Stimulated activated CD4-positive, alpha-beta T cell treated with anti-CD3 and anti-CD28 coated beads, Interleukin-2, amount 100 ng/mL, for 4 hours (primary cell): ENCODE measurements around the gene TCTN2.

Experiments used
- DNase-seq: peaks from one replicate; pipeline ENCODE4 v3.0.0-alpha.2; 2020; ENCODE audit warnings: low read depth

TCTN2 gene

DNA sequence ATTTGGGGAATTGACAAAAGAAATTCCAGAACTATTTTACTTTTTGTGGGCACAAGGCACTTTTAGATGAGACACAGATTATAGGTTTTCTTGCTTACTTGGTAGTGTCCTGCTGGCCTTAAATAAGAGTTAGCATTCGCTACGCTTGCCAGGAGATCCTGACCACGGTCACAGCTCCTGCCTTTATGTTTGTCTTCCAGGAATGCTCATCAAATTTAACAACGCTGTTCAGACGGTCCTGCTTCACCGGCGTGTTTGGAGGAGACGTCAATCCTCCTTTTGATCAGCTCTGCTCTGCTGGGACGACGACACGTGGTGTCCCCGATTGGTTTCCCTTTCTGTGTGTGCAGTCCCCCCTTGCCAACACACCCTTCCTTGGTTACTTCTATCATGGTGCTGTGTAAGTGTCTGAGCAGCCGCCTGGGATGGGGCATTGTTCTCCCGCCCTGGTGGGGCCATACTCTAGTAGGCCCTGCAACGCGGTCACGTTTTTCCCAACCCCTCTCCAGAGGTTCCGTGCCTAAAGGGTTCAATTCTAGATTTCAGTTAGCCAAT is 15.8 kb downstream of the TCTN2 start:
- DNase-seq: no peak

DNA sequence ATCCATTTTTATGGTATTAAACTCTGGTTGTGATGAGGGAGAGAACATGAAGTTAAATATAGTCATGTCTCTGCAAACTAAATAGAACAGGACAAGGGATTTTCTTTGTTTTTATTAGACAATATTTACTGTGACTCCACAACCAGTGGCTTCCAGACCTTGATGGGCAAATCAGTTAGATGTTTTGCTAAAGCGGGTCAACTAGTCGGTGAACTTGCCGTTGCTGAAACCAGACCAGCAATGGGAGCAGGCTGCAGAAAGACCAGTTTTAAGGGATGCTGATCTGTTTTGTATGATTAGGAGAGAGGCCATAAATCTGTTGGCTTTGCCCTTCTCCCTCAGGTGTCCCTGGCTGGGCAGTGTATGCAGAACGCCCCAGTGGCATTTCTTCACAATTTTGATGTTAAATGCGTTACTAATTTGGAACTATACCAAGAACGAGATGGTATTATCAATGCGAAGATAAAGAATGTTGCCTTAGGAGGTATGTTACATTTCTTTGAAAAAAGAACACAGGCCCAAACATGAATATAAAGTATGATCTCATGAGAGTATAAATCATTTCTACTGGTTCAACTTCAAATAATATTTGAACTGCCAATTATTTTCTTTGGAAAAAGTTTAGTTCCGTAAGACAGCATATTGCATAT is 19.4 kb downstream of the TCTN2 start:
- DNase-seq: no peak

DNA sequence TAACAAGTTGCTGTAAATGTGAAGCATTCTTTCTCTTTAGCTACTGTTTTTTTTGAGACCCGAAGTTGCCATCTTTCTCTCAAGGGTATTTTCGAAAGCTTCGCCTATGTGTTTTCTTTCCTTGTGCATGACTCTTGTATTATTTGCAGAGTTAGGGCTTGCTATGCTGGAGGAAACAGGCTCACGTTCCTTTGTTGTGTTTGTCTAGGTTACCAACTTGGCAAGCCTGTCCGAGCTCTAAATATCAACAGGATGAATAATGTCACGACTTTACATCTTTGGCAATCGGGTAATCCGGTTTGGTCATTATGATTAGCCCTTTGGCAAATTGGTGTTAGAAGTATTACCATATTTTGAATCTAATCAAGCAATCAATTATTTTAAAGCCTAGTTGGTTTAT is 25.3 kb downstream of the TCTN2 start:
- DNase-seq: no peak

DNA sequence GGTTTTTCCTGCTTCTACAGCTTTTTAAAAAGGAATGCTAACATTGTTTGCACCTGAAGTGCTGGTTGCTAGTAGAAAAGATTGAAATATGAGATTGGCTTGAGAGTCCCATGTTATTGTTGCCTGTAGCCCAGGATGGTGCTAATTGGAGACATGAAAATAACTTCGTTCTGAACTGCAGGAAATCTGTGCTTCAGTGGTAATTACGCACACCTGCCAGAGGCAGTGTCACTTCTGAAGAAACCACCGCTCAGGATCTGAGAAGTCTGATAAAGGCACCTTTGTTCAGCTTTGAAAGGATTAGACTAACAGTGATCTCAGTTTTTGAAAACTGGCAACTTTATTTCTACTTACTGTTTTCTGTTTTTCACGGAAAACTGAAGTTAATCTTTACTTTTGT is 25.7 kb downstream of the TCTN2 start:
- DNase-seq: no peak

DNA sequence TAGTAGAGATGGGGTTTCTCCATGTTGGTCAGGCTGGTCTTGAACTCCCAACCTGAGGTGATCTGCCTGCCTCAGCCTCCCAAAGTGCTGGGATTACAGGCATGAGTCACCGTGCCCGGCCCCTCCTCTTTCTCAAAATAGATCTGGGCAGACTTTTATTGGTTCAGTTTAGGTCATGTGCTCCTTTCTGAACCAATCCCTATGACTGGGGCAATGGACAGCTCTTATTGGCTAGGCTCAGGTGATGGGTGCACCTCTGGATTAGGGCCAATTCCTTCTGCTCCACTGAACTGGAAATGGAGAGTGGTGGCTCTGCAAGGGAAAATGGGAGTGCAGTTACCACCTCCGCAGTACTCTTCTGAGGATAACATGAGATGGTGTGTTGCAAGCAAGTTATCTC is 35.0 kb downstream of the TCTN2 start:
- no peak for DNase-seq

DNA sequence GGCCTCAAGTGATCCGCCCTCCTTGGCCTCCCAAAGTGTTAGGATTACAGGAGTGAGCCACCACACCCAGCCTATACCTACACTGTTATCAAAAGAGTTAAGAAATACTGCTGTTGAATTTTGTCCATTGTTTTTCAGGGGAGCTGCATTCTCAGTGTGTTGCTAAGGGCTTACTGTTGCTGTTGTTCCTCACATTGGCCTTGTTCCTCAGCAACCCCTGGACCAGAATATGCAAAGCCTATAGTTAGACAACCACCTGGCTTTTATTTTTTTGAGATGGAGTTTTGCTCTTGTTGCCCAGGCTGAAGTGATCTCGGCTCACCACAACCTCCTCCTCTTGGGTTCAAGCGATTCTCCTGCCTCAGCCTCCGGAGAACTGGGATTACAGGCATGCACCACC is 36.6 kb downstream of the TCTN2 start:
- no peak for DNase-seq

DNA sequence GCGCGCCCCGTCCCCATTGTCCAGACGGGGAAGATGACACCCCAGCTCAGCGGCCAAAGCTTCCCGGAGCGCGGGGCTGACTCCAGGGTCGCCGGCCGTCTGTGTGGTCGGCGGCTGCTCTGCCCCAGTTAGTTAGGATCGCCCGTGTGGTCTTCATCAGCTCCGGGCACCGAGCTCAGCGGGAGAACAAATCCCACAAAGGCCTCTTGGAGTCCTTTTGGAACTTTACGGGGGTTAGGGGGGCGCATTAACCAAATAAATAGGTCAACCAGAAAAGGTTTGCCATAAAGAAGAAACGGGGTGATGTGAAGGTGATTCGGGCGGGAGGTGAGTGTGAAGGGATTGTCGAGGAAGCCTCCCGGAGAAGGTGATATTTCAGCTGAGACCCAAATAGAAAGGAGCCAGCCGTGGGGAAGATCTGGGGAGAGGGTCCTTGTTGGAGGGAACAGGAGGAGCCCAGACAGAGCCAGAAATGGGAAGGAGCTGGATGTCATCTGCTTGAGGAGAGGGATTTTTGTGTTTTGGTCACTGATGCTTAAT is 41.9 kb downstream of the TCTN2 start:
- DNase-seq: no peak

DNA sequence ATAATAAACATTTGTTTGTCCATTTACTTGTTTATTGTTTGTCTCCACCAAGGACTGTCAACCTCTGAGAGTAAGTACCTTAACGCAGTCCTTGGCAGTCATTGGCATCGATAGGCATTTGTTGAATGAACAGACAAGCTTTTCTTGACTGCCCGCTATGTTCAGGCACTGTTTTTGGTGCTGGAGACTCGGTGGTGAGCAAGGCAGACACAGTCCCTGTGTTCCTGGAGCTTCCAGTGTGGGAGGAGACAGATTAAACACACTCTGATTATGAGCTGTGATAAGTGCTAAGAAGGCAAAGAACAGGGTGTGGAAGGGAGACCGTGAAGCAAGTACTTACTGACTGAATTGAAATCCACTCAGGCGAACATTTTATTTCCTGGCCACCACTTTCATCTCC is 42.5 kb downstream of the TCTN2 start:
- no peak for DNase-seq

DNA sequence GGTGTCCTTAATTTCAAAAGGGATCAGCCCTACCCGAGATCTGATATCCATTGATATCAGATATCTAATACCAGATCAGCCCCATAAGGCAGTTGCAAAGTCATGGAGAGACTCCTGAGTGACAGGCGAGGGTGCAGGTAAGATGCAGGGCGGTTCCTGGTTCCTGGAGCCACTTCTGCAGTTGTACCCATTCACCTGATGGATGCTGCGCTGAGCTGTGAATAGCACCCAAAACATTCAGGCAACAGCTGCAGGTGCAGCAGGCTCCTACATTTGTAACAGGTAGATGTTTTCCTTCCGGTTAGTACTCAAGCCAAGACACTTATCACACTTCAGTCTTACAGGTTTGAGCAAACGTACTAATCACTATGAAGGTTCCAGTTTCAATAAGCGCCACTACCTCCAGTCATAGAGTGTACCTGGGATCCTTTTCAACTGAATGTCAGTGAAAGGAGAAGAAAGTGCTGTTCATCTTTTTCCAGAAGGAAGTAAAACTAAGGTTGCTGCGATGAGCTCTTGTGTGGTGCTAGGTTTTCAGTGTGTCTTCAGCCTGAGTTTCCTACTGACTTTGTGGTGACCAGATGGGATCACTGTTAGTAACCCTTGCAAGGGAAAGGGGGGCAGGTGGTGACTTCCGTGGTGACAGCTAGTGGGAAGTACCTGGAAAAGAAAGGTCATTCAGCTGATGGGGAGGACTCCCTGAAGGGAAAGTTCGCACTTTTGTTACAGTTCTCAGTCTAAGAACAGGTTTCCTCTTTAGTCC is 43.1 kb downstream of the TCTN2 start:
- DNase-seq: no peak

DNA sequence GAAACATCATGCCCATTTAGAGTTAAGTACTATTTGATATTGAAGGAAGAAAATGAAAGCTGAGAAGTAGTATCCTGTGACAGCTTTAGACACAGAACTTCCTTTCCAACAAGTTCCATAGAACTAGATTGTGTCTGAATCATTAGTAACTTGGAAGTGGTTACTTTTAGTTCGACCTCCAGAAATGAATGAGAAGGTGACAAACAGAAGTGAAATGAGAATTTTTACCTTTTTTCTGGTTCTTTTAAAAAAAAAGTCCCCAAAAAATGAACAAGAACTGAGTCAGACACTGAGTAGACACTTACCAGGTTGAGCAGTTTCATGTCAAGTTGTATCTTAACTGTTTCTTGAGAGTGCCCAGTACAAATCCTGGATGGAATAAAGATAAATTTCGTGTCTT is 44.3 kb downstream of the TCTN2 start:
- no peak for DNase-seq

DNA sequence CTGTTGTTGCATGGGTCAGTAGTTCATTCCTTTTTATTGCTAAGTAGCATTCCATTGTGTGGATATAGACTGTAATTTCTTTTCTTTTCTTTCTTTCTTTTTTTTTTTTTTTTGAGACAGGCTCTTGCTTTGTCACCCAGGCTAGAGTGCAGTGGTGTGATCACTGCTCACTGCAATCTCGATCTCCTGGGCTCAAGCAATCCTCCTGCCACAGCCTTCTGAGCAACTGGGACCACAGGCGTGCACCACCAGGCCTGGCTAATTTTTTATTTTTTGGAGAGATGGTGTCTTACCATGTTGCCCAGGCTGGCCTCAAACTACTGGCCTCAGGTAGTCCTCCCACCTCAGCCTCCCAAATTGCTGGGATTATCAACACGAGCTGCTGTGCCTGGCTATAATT is 46.4 kb downstream of the TCTN2 start:
- DNase-seq: no peak

DNA sequence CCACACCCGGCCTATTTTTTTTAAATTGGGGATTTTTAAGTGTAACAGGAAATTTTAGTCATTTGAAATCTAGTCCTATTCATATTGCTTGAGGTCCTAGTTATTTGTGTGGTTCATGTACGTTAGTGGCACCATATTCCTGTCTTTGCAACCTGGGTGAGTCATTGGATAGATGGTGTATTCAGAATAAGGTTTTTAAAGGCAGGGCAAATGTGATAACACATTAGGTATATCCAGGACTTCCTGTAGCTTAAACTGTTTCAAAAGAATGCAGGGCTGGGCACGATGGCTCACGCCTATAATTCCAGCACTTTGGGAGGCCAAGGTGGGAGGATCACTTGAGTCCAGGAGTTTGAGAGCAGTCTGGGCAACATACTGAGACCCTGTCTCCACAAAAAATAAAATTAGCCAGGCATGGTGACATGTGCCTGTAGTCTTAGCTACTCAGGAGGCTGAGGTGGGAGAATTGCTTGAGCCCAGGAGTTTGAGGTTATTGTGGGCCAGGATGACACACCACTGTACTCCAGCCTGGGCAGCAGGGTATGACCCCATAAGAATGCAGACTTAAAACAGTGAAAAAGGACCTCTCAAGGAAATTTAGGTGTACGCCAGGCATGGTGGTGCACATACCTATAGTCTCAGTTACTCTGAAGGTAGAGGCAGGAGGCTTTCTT is 49.4 kb downstream of the TCTN2 start:
- DNase-seq: no peak

DNA sequence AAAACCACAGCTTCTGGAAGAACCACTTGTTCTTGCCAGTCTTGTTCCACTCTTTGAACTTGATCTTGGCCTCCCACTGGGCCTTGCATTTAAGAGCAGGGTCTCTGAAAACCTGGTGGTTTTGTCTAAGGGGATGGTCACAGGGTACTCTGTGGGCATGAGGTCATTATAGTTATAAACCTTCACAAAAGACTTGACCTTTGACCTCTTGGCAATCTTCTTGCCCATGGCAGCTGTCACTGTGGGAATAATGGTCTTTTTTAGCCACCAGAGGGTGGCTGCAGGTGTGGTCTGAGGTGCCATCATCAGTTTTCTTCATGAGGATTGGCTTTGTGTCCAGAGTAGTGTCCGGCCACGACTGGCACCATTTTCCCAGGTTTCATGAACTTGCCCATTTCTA is 50.3 kb downstream of the TCTN2 start:
- DNase-seq: no peak

DNA sequence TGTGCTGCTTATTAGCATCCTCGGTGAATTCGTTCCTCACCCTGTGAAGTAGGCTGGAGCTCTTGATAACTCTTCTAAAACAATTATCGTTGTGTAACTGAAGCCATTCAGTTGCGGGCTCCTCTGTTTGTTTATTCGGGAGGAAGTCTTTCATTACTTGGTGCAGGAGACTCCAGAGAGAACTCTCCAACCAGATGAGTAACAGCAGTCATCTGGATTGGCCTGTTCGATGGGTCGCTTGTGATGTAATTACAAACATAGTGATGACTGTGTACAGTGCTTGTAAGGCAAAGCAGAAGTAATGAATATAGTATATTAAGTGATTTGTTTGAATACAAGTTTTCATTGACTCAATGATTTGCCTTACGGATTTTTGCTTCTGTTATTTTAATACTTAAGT is 52.1 kb downstream of the TCTN2 start:
- no peak for DNase-seq

DNA sequence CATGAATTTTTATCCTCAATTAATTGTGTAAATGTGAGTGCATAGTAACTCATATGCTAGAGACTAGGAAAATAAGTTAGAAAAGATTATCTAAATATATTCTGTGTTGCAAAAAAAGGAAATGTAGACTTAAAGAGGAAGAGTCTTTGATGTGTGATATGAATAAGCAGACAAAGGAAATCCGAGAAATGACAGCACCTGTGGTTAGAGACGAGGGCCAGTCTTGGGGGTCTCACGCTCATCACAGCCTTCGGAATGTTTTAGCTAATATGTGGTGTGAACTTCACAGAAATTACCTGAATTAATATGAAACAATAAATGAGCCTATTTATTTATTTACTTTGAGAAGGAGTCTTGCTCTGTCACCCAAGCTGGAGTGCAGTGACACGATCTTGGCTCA is 52.9 kb downstream of the TCTN2 start:
- DNase-seq: no peak

DNA sequence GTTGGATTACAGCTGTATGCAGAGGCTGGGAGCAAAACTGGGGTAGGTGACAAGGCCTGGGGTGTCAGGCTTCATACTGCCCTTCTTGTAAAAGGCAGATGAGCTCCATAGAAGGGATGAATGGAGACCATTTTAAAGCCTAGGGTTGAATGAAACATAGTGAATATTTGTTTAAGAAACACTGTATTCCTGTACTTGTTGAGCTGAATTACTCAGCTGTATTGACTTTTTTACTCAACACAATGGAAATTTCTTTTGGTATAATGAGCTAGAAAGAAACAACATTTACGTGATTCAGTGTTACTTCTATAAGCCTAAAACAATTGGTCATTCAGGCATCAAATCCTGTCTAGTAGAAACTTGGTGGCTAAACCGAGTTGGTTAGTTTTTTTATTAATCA is 55.3 kb downstream of the TCTN2 start:
- no peak for DNase-seq

DNA sequence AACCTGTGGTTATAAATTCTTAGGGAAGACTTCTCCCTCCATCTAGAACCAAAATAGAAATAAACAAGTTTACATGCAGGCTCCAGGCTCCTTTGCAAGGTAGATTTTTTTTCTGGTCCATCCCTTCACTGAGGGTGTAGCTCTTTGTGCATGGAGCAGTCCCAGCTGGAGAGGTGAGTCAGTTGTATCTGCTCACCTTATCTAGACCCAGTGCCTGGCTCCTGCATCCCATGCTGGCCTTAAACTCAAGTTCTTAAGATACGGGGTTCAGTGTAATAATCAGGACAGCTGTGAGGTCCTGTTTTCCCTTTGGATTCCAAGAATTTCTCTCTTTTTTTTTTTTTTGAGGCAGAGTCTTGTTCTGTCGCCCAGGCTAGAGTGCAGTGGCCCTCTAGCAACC is 56.0 kb downstream of the TCTN2 start:
- no peak for DNase-seq

DNA sequence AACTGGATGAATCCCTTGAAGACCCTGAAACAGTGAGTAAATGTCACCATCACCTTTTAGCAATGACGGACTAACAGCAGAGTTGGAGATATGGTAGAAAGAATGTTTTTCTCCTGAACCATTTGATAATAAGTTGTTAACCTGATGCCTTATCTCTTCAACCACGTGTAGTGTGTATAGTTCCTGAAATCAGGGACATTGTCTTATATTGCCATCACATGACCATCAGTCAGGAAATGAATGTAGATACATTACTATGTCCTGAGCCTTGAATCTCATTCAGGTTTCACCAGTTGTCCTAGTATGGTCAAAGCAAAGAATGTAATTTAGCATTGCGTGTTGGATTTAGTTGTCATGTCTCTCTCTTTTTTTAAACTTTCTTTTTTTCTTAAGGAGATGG is 57.0 kb downstream of the TCTN2 start:
- DNase-seq: no peak

DNA sequence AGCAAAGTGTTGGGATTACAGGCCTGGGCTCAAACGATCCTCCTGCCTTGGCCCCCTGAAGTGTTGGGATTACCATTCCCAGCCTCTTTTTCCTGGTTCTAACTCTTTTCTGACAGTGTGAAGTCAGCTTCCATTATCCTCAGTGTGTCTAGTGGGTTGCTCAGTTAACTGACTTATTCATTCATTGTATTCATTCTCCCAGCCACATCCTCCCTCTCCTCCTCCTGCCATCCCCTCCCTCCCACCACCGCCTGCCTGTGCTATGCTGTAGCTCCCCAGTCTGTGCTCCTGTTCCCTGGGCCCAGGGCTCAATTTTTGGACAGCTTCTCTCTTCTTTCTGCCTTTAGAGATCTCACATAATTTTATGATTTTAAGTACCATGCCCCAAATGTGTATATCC is 60.7 kb downstream of the TCTN2 start:
- DNase-seq: no peak

DNA sequence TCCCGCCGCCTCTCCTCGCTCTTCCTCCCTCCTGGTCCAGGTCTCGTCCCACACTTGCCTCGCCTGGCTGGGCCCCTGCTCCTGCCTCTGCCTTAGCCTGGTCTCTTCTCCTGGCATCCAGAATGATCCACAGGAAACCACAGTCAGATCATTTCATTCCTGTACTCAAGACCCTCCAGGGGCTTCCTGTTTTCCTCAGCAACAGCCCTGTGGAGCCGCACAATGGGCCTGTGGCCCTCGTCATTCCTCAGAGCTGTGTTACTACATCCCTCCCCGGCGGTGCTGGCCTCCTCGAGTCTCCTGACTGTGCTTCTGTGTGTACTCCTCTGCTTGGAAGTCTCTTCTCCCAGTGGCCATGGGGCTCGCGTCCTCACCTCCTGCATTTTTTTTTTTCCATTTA is 61.3 kb downstream of the TCTN2 start:
- no peak for DNase-seq

DNA sequence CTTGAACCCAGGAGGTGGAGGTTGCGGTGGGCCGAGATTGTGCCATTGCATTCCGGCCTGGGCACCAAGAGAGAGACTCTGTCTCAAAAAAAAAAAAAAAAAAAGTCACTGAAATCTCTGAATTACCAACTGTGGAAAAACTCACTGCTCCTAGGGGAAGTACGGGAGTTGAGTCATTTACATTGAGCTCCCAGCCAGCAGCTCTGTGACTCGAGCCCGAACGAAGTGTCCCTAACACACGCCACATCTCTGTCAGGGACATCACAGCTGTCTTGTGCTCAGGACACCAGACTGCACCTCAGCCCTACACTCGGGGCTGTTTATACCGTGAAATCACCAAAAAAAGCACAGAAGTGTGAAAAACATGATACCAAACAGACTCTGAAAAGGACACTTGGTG is 62.3 kb downstream of the TCTN2 start:
- DNase-seq: no peak

DNA sequence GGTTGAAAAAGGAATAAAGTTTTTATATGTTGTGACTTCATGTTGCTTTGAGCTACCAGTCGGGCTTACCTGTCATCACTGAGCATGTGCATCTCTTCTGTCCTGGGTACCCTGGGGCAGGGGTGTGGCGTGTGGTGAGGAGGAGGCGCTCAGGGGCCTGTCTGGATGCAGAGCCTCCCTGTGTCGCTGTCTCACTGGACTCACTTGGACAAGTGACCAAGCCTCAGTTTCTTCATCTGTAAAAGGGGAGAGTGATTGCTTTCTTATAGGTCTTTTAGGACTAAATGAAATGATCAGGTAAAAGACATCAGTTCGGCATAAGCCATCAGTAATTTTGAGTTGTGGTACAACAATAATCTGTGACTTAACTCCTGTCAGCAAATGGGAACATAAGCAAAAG is 63.4 kb downstream of the TCTN2 start:
- DNase-seq: no peak
